ENCODE measurements around the gene TMEM179B. TPM values are rescaled to one million over a fixed set of nuclear protein-coding genes. Genes with fewer than 3 reads are reported as not detected.

The TMEM179B gene
- total and polyA plus RNA-seq, 8 donors: 26.1 to 135 (median 68.6) TPM; not detected in 1

DNA sequence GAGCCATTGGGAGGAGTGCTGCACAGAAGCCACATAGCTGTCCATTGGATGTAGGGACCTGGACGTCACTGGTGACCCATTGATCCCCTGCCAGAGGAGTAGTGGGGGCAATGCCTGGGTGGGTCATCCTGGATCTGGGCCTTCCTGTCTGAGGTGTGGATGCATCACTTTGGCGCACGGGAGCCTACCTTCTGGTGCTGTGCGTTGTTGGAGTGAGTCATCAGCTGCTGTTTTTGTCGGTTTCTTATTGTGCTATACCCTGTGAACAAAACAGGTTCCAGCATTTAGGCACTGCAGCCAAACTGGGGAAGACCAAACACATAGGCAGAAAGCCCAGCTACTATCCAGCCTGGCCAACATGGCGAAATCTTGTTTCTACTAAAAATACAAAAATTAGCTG is 12.8 kb upstream of the TMEM179B start:
- no peak for TF ChIP-seq POLR2AphosphoS5 (IDR thresholded peaks at IDR 0.05)
- TF ChIP-seq, protein P1, sequence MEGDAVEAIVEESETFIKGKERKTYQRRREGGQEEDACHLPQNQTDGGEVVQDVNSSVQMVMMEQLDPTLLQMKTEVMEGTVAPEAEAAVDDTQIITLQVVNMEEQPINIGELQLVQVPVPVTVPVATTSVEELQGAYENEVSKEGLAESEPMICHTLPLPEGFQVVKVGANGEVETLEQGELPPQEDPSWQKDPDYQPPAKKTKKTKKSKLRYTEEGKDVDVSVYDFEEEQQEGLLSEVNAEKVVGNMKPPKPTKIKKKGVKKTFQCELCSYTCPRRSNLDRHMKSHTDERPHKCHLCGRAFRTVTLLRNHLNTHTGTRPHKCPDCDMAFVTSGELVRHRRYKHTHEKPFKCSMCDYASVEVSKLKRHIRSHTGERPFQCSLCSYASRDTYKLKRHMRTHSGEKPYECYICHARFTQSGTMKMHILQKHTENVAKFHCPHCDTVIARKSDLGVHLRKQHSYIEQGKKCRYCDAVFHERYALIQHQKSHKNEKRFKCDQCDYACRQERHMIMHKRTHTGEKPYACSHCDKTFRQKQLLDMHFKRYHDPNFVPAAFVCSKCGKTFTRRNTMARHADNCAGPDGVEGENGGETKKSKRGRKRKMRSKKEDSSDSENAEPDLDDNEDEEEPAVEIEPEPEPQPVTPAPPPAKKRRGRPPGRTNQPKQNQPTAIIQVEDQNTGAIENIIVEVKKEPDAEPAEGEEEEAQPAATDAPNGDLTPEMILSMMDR (IDR thresholded peaks at IDR 0.05): no peak
- H3K27me3 ChIP-seq: no peaks in the 10 kb centered on the region
- WGBS, 5 donors: 86 to 91% (median 86%) methylated on average over 3 to 6 of the region's 6 CpGs
- H3K4me1 ChIP-seq: peaks cover 22 to 36% (median 28%) of the 10 kb centered on the region in 4 donors
- no peak for DNase-seq
- intact Hi-C loops (cut with DNase I; ENCODE audit: low total_unique reads): no loop called here
- H3K4me3 ChIP-seq: no peak overlapping the region
- H3K36me3 ChIP-seq: peaks cover 28 to 48% (median 41%) of the 10 kb centered on the region in 4 donors
- H3K9me3 ChIP-seq: no peaks in the 10 kb centered on the region
- H3K27ac ChIP-seq: no peak overlapping the region

DNA sequence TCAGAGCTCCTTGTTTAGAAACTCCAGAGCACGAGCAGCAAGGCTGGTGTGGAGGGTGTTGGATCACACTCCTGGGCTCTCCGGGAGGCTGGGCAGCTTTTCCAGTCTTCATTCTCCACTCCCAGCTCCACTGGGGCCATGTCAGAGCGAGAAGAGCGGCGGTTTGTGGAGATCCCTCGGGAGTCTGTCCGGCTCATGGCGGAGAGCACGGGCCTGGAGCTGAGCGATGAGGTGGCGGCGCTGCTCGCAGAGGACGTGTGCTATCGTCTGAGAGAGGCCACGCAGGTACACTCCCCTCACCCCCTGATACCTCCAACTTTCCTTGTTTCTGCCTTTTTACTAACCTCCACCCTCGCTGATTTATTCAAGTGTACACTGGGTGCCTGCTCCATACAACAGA is 11.6 kb upstream of the TMEM179B start:
- intact Hi-C loops (cut with DNase I; ENCODE audit: low total_unique reads): no loop called here
- Histone ChIP-seq H3K27me3 (no peaks in the 10 kb centered on the region), H3K4me1 (peaks cover 11 to 24% (median 16%) of the 10 kb centered on the region in 4 donors), H3K36me3 (peaks cover 28 to 60% (median 53%) of the 10 kb centered on the region in 4 donors), H3K27ac (no peak overlapping the region), H3K4me3 (no peak overlapping the region), H3K9me3 (no peaks in the 10 kb centered on the region)
- TF ChIP-seq EP300 (IDR thresholded peaks at IDR 0.05): no peak
- TF ChIP-seq, protein P1 (IDR thresholded peaks at IDR 0.05): no peak
- TF ChIP-seq POLR2A (IDR thresholded peaks at IDR 0.05): no peak
- TF ChIP-seq POLR2AphosphoS5 (IDR thresholded peaks at IDR 0.05): no peak
- DNase-seq: no peak
- 95 to 96% (median 95%) methylated on average over 17 of the region's 17 CpGs for WGBS, 5 donors

DNA sequence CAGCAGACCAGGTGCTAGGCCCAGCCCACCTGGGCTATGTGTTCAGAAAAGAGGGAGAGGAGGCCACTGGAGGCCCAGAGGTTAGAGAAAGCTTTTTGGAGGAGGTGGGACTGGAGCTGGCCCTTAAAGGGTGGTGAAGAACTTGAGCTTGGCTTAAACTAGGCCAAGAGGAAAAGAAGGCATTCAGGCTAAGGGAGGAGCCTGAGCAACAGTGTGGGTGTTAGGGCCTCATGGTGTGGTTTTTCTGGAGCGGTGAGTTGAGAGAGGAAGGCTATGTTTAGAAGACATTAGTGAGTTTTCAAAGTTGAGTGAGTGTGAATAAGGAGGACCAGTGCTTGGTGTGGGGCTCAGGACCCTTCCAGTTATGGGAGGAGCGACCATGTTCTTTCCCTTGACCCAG is 9.8 kb upstream of the TMEM179B start:
- no peak for DNase-seq
- H3K36me3 ChIP-seq: peaks cover 33 to 78% (median 65%) of the 10 kb centered on the region in 4 donors
- H3K4me3 ChIP-seq: no peak overlapping the region
- H3K4me1 ChIP-seq: peaks cover under 1 to 12% (median 3%) of the 10 kb centered on the region in 4 donors
- WGBS, 5 donors: 81 to 92% (median 86%) methylated on average over 2 of the region's 2 CpGs
- TF ChIP-seq, protein P1 (IDR thresholded peaks at IDR 0.05): no peak
- TF ChIP-seq POLR2AphosphoS5 (IDR thresholded peaks at IDR 0.05) (no peak), EP300 (IDR thresholded peaks at IDR 0.05) (no peak), POLR2A (IDR thresholded peaks at IDR 0.05) (no peak)
- intact Hi-C loops (cut with DNase I; ENCODE audit: low total_unique reads): no loop called here
- H3K9me3 ChIP-seq: no peaks in the 10 kb centered on the region
- no peak overlapping the region for H3K27ac ChIP-seq
- H3K27me3 ChIP-seq: no peaks in the 10 kb centered on the region

DNA sequence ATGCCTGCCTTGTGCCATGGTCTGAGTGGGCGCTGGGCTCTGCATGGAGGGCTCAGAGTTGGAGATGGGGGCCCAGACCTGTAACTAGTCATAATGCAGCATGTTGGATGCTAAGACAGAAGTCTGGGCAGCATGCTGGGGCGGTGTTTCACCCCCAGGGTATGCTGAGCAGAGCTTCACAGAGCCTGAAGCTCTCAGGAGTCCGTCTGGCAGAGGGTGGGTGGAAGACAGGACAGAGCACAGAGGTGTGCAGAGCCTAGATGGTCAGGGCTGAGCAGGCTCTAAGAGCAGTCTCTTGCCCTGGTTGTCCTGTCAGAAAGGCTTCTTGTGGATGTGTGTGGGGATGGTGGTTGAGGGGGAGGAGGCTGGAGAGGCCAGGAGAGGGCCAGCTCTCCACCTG is 8.8 kb upstream of the TMEM179B start:
- H3K4me1 ChIP-seq: peaks cover 0 to 2% (median 0%) of the 10 kb centered on the region in 4 donors
- DNase-seq: no peak
- peaks cover 40 to 88% (median 74%) of the 10 kb centered on the region in 4 donors for H3K36me3 ChIP-seq
- WGBS, 5 donors: 88 to 96% (median 94%) methylated on average over 2 to 3 of the region's 3 CpGs
- intact Hi-C loops (cut with DNase I; ENCODE audit: low total_unique reads): no loop called here
- no peak overlapping the region for H3K4me3 ChIP-seq
- TF ChIP-seq POLR2A (IDR thresholded peaks at IDR 0.05) (no peak), POLR2AphosphoS5 (IDR thresholded peaks at IDR 0.05) (no peak), EP300 (IDR thresholded peaks at IDR 0.05) (no peak)
- TF ChIP-seq, protein P1 (IDR thresholded peaks at IDR 0.05): no peak
- no peak overlapping the region for H3K27ac ChIP-seq
- H3K9me3 ChIP-seq: no peaks in the 10 kb centered on the region
- H3K27me3 ChIP-seq: no peaks in the 10 kb centered on the region

Data from stomach (tissue), 9 donors.